Sigmoid colon (tissue), 3 donors: ENCODE measurements around the gene TRIO.

Experiments used
- POLR2A ChIP-seq, 2 donors: fragments of 450-650 bp; IDR thresholded peaks; one replicate each; pipeline ENCODE4 v1.6.1; 2016; ENCODE audit warnings: antibody characterized with exemption in 2 of 2, mild to moderate bottlenecking in 2 of 2, moderate library complexity in 2 of 2
- TF ChIP-seq, protein P1 (sequence below), 4 experiments: fragments of 450-650 bp in 3 of 4; fragments of 200-600 bp in 1 of 4; IDR thresholded peaks; one replicate each; pipeline ENCODE4 v1.5.1; 2016 to 2019; ENCODE audit warnings: antibody characterized with exemption in 4 of 4, mild to moderate bottlenecking in 3 of 4, moderate library complexity in 2 of 4

DNA sequence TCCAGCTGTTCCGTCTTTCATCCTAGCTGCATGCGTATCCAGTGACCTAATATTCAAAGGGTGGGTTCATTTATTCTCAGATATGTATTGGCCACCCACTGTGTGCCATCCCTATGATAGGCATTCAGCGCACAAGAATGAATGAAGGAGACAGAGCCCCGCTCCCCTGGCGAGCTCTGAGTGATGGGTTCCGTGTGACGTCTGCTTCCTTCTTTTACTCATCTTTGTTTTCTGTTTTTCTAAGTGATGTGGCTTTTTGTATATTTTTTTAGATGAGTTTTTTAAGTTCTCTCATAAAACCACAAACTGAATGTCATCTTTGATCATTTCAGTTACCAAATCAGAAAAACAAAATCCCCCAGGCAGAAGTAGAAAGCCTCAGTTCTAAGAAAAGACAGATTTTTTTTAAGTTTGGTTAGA, 270.2 kb downstream of the TRIO start:
- TF ChIP-seq, protein P1, sequence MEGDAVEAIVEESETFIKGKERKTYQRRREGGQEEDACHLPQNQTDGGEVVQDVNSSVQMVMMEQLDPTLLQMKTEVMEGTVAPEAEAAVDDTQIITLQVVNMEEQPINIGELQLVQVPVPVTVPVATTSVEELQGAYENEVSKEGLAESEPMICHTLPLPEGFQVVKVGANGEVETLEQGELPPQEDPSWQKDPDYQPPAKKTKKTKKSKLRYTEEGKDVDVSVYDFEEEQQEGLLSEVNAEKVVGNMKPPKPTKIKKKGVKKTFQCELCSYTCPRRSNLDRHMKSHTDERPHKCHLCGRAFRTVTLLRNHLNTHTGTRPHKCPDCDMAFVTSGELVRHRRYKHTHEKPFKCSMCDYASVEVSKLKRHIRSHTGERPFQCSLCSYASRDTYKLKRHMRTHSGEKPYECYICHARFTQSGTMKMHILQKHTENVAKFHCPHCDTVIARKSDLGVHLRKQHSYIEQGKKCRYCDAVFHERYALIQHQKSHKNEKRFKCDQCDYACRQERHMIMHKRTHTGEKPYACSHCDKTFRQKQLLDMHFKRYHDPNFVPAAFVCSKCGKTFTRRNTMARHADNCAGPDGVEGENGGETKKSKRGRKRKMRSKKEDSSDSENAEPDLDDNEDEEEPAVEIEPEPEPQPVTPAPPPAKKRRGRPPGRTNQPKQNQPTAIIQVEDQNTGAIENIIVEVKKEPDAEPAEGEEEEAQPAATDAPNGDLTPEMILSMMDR (IDR thresholded peaks at IDR 0.05), result no peak
- TF ChIP-seq POLR2A (IDR thresholded peaks at IDR 0.05), result no peak
